GM21737 (cell line): ENCODE data around the gene RTN4R.
"Not testable (repeated sequence)": the region's sequence is repeated elsewhere in the genome, so short reads cannot be mapped to it uniquely, and the experiment has no call there.

Experiments used
- ATAC-seq: cut with Tn5 transposase; IDR thresholded peaks from one replicate; pipeline ENCODE4 v1.9.1; 2021; ENCODE audit warnings: mild to moderate bottlenecking, moderate library complexity; ENCODE audit not compliant: unreplicated experiment

Gene RTN4R

DNA sequence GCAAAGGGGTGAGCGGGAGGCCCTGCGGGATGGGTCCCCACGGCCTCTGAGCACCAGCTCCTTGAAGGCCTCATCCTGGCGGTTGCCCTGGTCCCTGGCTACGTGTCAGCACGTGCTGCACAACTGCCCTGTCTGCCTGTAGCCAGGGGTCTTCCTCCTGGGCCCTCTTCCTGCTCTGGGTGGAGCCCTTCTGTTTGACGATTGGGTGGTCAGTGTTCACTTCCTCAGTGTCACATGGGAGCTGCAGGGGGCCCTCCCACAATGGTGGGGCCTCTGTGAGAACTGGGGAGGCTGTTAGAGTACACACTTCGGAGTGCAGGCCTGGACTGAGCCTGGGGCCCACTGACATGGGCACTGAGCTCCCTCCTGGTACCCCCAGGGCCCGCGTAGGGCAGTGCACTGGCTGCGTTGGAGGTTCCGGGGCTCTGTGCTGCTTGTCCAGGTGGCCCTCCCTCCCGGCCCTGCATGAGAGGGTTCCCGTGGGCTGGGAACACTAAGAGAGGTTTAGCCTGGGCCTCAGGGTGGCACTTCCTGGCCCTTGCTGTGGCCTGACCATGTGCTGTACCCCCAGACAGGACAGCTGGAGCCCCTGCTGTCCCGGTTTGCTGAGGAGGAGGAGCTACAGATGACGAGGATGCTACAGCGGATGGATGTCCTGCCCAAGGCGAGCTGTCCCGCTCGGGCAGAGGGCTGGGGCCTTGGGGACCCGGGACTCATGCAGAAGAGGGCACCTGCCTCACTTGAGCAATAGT, 38.0 kb upstream of the RTN4R start:
- ATAC-seq, result no peak

GRCh38 chr22:20305230-20305893, 37.2 kb upstream of the RTN4R start:
- not testable (repeated sequence) for ATAC-seq

GRCh38 chr22:20304646-20305045, 36.5 kb upstream of the RTN4R start:
- no peak for ATAC-seq

DNA sequence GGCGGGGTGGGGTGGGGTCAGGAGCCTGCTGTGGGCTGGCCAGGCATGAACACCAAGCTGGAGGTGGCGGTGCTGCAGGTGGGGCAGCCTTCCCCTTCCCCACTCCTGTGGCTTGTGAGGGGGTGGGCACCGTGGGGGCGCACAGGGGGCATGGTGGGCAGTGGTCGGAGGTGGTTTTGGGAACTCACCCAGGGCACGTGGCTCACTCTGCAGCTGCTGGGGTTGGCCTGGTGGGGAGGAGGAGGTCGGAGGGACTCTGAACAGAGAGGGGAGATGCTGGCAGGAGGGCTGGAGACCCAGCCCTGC, 35.1 kb upstream of the RTN4R start:
- ATAC-seq, result not testable (repeated sequence)

- ATAC-seq, result no peak
Observed at GRCh38 chr22:20302438-20303228, 34.5 kb upstream of the RTN4R start.

DNA sequence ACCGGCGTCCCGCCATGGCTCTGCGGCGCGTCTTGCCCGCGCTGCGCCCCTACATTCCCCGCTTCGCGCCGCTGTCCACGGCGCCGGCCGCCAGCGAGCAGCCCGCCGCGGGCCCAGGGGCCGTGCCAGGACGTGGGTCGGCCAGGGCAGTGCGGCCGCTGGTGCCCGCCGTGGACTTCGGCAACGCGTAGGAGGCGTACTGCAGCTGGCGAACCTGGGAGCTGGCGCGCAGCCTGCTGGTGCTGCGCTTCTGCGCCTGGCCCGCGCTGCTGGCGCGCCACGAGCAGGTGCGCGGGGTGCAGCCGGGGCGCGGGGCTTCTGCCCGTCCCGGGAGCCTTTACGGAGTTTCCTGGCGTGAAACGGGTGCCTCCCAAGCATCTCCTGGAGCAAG, 31.6 kb upstream of the RTN4R start:
- no peak for ATAC-seq

GRCh38 chr22:20298803-20299745, 31.0 kb upstream of the RTN4R start:
- no peak for ATAC-seq

DNA sequence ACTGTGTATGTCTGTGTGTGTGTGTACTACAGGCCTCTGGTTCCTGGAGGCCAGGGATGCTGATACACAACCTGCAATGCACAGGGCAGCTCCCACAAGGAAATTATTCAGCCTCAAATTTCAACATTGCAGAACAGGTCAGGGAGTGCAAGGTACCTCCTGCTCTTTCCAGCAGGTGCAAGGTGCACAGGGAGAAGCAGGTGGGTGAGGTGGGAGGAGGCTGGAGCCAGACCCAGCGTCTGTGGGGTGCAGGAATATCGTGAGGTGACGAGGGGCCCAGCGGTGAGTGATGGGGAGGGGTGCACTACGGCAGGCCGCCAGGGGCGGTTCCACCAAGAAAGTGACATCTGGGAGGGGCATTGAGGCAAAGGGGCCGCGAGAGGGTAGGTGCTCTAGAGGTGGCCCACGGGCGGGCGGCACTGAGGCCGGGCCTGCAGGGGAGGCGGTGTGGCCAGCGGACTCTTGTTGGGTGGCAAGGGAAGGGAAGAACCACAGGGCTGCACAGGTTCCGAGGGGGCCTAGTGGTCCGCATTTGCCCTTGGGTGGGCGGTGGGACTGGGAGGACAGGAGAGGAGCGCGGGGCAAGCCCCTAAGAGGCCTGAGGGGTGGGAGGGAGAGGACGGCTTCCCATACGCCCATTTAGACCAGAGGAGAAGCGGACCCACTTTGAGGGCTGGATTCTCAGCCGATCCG, 30.1 kb upstream of the RTN4R start:
- no peak for ATAC-seq

DNA sequence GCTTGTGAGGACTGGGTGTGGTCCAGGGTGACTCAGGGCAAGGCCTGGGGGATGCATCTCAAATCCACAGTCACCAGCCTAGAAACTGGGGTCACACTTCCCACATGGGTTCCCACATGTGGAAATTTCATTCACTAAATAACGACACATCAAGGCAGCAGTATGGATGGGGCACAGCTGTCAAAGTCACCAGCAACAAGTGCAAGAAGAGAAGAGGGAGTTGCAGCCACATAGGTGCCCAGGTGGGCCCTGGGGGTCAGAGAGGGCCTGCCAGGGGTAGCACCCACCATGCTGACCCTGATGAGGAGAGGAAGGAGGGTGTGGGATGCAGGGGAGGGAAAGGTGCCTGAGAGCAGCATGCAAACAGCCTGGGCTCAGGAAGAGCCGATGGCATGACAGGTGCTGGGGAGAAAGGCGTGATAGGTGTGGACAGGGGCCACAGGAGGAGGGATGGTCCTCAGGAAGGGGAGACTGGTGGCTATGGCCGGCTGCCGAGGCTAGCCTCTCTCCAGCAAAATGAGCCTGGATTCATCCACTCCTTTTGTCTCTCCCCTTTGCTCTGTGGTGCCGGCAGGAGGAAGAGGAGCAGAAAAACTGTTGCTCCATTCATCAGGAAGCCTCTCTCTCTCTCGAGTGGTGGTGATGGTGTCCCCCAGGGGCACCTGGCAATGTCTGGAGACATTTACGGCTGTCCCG, 29.4 kb upstream of the RTN4R start:
- ATAC-seq, result no peak

- no peak for ATAC-seq
Observed at GRCh38 chr22:20296598-20296997, 28.5 kb upstream of the RTN4R start.

GRCh38 chr22:20295262-20296064, 27.3 kb upstream of the RTN4R start:
- no peak for ATAC-seq

DNA sequence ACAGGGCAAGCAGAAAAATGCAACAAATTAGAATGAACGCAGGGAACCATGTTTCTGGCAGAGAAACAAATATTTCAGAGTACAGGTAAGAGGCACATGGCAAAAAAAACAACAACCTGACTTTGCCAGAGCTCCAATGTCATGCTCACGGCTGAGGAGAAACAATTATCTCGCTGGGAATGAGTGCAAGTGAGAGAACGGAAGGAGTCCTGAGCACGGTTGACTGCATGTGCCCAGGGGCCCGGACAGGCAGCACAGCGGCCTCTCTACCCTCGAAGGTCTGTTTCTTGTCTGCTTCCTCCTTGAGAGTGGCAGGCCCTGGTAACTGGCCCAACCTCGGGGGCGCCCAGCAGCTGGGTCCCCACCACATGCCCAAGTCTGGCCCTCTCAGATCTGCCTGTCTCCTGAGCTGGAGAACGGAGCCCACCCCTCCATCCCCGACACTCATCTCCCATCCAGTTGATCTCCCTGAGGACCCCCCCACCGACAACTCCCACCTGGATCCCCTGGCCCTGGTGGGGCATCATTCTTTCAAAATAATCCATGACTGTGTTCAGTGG, 24.6 kb upstream of the RTN4R start:
- ATAC-seq, result no peak

- no peak for ATAC-seq
Observed at GRCh38 chr22:20292108-20292507, 24.0 kb upstream of the RTN4R start.

- ATAC-seq, result no peak
Observed at GRCh38 chr22:20291604-20292063, 23.5 kb upstream of the RTN4R start.

DNA sequence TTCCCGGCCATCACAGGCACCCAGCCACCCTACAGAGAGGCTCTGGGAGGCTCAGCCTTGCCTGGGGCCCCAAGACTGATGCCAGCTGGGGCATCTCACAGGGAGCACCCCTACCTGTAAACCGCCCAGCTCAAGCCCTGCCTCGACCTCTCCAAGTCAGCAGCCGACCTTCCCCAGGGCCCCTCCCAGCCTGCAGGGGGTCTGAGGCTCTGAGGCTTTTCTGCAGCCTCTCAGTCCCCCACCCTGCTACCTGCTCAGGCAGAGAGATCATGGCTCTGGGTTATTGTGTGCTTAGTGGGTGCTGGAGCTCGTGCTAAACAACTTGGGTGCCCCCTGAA, 23.1 kb upstream of the RTN4R start:
- ATAC-seq, result no peak

DNA sequence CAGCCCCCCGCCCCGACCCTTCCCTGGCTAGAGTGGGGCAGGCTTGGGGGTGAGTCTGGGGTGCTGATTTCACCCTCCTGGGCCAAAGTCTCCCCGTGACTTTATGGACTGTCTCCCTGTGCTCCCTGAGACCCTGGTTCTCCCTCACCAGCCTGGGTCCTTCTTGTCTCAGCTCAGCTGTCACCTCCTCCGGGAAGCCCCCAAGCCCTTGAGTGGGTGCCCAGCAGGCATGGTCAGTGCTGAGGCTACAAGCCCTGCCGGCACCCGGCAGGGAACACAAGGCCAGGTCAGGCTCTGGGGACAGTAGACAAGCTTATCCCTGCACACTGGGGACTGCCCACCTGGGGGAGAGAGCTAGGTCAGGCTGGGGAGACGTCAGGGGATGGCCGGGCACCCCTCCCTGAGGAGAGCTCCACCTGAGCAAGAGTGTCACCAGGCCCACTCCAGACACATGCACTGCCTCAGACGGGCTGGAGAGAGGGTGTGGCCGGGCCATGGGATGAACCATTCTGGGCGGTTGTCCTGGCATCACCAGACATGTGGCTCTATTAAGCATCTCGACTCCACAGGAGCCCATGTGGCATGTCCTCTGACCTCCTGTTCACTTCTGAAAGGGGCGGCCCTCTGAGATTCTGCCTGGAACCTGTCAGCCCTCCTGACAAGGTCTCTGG, 22.6 kb upstream of the RTN4R start:
- ATAC-seq, result no peak

DNA sequence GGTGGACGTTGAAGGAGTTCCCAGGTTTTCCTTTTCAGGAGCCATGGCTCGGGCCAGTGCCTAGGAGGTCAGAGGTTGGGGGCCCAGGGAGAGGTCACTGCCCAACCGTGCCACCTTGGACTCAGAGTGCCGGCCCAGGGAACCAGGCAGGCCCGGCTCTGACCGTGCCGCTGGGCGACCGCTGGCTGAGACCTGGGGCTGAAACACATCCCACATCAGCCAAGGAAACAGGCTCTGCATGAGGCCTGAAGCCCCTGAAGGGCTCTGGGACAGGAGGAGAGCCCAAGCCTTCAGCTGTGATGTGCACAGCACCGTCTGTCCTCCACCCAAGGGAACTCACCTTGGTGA, 21.9 kb upstream of the RTN4R start:
- no peak for ATAC-seq
